Activated T-cell treated with anti-CD3 and anti-CD28 coated beads, Interleukin-2, amount 50 U/mL, for 24 hours (primary cell): ENCODE data around the gene SMARCC1.

ENCODE experiments used
- DNase-seq: peaks from one replicate; pipeline ENCODE4 v3.0.0-alpha.2; 2020
- H3K27ac Mint-ChIP-seq: 2 replicates; pipeline ENCODE4 v1.8.0; 2020; ENCODE audit warnings: mild to moderate bottlenecking, mixed read lengths
- H3K27me3 Mint-ChIP-seq: 2 replicates; pipeline ENCODE4 v1.8.0; 2020; ENCODE audit warnings: mixed read lengths
- H3K36me3 Mint-ChIP-seq: 2 replicates; pipeline ENCODE4 v1.8.0; 2020; ENCODE audit warnings: low read depth, mixed read lengths
- H3K4me1 Mint-ChIP-seq: 2 replicates; pipeline ENCODE4 v1.8.0; 2020; ENCODE audit warnings: low read depth, mixed read lengths
- H3K4me3 Mint-ChIP-seq: 2 replicates; pipeline ENCODE4 v1.8.0; 2020; ENCODE audit warnings: mild to moderate bottlenecking, moderate library complexity, mixed read lengths
- H3K9me3 Mint-ChIP-seq: 2 replicates; pipeline ENCODE4 v1.8.0; 2020; ENCODE audit warnings: mixed read lengths

Gene SMARCC1

GRCh38 chr3:47566667-47567066, 215.0 kb downstream of the SMARCC1 start:
- no peak for DNase-seq
- no peak overlapping the region for H3K27ac Mint-ChIP-seq
- no peaks in the 10 kb centered on the region for H3K9me3 Mint-ChIP-seq
- H3K27me3 Mint-ChIP-seq, result no peaks in the 10 kb centered on the region
- no peaks in the 10 kb centered on the region for H3K36me3 Mint-ChIP-seq
- no peaks in the 10 kb centered on the region for H3K4me1 Mint-ChIP-seq
- no peak overlapping the region for H3K4me3 Mint-ChIP-seq

GRCh38 chr3:47565734-47566550, 215.8 kb downstream of the SMARCC1 start:
- no peak for DNase-seq
- Mint-ChIP-seq H3K9me3 (no peaks in the 10 kb centered on the region), H3K27me3 (no peaks in the 10 kb centered on the region), H3K4me3 (no peak overlapping the region), H3K27ac (no peak overlapping the region), H3K36me3 (no peaks in the 10 kb centered on the region), H3K4me1 (no peaks in the 10 kb centered on the region)

GRCh38 chr3:47556351-47556750, 225.3 kb downstream of the SMARCC1 start:
- H3K36me3 Mint-ChIP-seq, result no peaks in the 10 kb centered on the region
- H3K27ac Mint-ChIP-seq, result no peak overlapping the region
- no peaks in the 10 kb centered on the region for H3K4me1 Mint-ChIP-seq
- no peak for DNase-seq
- H3K9me3 Mint-ChIP-seq, result no peaks in the 10 kb centered on the region
- no peak overlapping the region for H3K4me3 Mint-ChIP-seq
- H3K27me3 Mint-ChIP-seq, result peaks cover 7% of the 10 kb centered on the region

- Mint-ChIP-seq H3K4me3 (no peak overlapping the region), H3K9me3 (no peaks in the 10 kb centered on the region)
These were observed 227.4 kb downstream of the SMARCC1 start for GRCh38 chr3:47554335-47554734.

GRCh38 chr3:47553407-47553806, 228.3 kb downstream of the SMARCC1 start:
- Mint-ChIP-seq H3K36me3 (no peaks in the 10 kb centered on the region), H3K27me3 (peaks cover 16% of the 10 kb centered on the region), H3K4me3 (no peak overlapping the region), H3K27ac (no peak overlapping the region), H3K4me1 (no peaks in the 10 kb centered on the region), H3K9me3 (no peaks in the 10 kb centered on the region)
- DNase-seq, result no peak

More at GRCh38 chr3:47554335-47554734, 227.4 kb downstream of the SMARCC1 start:
- no peaks in the 10 kb centered on the region for H3K36me3 Mint-ChIP-seq
- H3K4me1 Mint-ChIP-seq, result no peaks in the 10 kb centered on the region
- DNase-seq, result no peak
- H3K27me3 Mint-ChIP-seq, result peaks cover 16% of the 10 kb centered on the region
- H3K27ac Mint-ChIP-seq, result no peak overlapping the region

GRCh38 chr3:47542471-47543173, 239.1 kb downstream of the SMARCC1 start:
- Mint-ChIP-seq H3K4me1 (peaks cover 3% of the 10 kb centered on the region), H3K4me3 (no peak overlapping the region), H3K36me3 (no peaks in the 10 kb centered on the region), H3K27ac (no peak overlapping the region), H3K27me3 (peaks cover 5% of the 10 kb centered on the region), H3K9me3 (no peaks in the 10 kb centered on the region)
- DNase-seq, result no peak

GRCh38 chr3:47541583-47542108, 240.0 kb downstream of the SMARCC1 start:
- DNase-seq, result no peak
- Mint-ChIP-seq H3K4me3 (no peak overlapping the region), H3K27me3 (peaks cover 7% of the 10 kb centered on the region), H3K4me1 (peaks cover 3% of the 10 kb centered on the region), H3K9me3 (no peaks in the 10 kb centered on the region), H3K36me3 (no peaks in the 10 kb centered on the region), H3K27ac (no peak overlapping the region)

- no peaks in the 10 kb centered on the region for H3K9me3 Mint-ChIP-seq
- no peak for DNase-seq
- H3K27ac Mint-ChIP-seq, result no peak overlapping the region
These were observed 241.4 kb downstream of the SMARCC1 start for GRCh38 chr3:47540281-47540680.

GRCh38 chr3:47536967-47537366, 244.7 kb downstream of the SMARCC1 start:
- peaks cover 7% of the 10 kb centered on the region for H3K27me3 Mint-ChIP-seq
- no peak overlapping the region for H3K27ac Mint-ChIP-seq
- H3K4me1 Mint-ChIP-seq, result peaks cover 3% of the 10 kb centered on the region
- H3K4me3 Mint-ChIP-seq, result no peak overlapping the region
- H3K36me3 Mint-ChIP-seq, result no peaks in the 10 kb centered on the region
- H3K9me3 Mint-ChIP-seq, result no peaks in the 10 kb centered on the region
- DNase-seq, result no peak

More at GRCh38 chr3:47540281-47540680, 241.4 kb downstream of the SMARCC1 start:
- H3K4me3 Mint-ChIP-seq, result no peak overlapping the region
- peaks cover 7% of the 10 kb centered on the region for H3K27me3 Mint-ChIP-seq
- H3K4me1 Mint-ChIP-seq, result peaks cover 3% of the 10 kb centered on the region
- H3K36me3 Mint-ChIP-seq, result no peaks in the 10 kb centered on the region

- H3K9me3 Mint-ChIP-seq, result no peaks in the 10 kb centered on the region
- no peaks in the 10 kb centered on the region for H3K36me3 Mint-ChIP-seq
- DNase-seq, result no peak
- no peak overlapping the region for H3K27ac Mint-ChIP-seq
- peaks cover 7% of the 10 kb centered on the region for H3K27me3 Mint-ChIP-seq
- H3K4me1 Mint-ChIP-seq, result no peaks in the 10 kb centered on the region
- no peak overlapping the region for H3K4me3 Mint-ChIP-seq
These were observed 245.3 kb downstream of the SMARCC1 start for GRCh38 chr3:47536221-47536891.
